GM21786 (cell line): ENCODE measurements around the gene KCNJ14.

ENCODE experiments used
- ATAC-seq: cut with Tn5 transposase; IDR thresholded peaks from one replicate; pipeline ENCODE4 v1.9.1; 2021; ENCODE audit not compliant: unreplicated experiment

The KCNJ14 gene

GRCh38 chr19:48502350-48503018 lies 47.1 kb downstream of the KCNJ14 start:
- no peak for ATAC-seq

DNA sequence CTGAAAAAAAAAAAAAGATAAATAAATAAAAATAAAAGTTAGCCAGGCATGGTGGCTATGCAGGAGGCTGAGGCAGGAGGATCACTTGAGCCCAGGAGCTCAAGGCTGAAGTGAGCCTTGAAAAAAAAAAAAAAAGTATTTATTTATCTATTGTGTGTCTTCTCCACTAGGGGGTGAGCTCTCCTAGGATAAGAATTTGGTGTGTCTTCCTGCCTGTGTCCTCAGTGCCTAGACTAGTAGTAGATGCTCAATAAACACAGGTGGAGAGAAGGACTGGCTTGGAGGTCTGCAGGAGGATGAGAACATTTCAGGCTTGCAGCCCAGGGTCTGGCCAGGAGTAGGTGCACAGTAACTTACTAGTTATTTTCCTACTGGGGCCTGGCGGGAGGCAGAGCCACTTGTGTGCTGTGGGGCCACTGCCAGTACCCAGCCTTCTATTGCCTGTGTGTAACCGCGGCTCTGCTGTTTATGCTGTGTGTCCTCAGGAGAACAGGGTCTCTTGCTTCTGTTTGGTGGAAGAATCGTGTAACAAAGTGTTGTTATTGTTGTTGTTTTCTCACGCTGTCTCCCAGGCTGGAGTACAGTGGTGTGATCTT lies 50.9 kb downstream of the KCNJ14 start:
- ATAC-seq: no peak

GRCh38 chr19:48507911-48508439 lies 52.6 kb downstream of the KCNJ14 start:
- no peak for ATAC-seq

- ATAC-seq: no peak
Observed at GRCh38 chr19:48508729-48509411, 53.5 kb downstream of the KCNJ14 start.

- no peak for ATAC-seq
Observed at GRCh38 chr19:48509467-48510194, 54.3 kb downstream of the KCNJ14 start.

GRCh38 chr19:48510421-48511268 lies 55.3 kb downstream of the KCNJ14 start:
- ATAC-seq: no peak

DNA sequence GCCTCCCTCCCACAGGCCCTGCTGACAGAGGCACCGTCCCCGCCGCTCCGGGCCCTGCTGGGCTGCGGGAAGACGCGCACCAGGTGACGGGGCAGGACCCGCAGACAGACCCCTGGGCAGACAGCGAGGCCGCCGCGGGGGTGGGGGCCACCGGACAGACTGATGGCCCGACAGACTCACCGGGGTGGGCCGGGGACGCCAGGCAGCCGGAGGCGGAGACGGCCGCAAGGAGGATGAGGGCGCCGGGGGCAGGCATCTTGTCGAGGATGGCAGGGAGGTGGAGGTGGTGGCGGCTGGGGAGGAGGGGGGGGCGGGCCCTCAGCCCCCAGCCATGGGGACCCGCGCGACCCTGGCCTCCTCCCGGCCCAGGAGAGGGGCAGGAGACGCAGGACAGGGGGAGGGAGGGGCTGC lies 56.0 kb downstream of the KCNJ14 start:
- no peak for ATAC-seq

DNA sequence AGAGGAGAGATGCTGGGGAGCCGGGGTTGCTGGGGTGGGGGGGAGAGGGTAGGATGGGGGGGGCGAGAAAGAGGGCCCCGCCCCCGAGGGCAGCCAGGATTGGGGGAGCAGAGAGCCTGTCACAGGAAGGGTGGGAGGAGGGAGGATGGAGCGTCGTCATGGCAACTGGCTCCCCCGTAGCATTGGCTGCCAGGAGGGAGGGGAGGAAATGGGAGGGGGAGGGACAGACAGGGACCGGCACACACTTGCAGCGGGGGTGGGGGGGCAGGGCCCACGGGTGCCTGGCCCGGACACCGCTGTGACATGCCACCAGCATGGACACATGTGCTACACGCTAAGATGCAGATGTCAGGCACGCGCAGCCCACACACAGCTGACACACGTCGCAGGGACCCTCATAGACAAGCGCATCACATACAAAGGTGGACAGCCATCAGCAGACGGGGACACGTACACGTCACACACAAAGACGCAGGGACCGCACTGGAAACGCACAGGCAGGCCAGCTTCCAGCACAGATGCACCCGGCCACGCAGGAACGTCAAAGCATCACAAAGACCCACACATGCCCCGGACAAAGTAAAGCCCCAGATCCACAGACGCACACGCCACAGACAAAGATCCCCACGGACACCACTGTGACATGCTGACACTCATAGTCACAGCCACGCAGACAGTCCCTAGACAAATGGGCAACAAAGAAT lies 56.6 kb downstream of the KCNJ14 start, which contains the start of gene LMTK3:
Gene LMTK3, minus strand, starts transcription at position 36 of the 704 bp plus-strand sequence. CDS start 259 bp downstream, outside the sequence.
- no peak for ATAC-seq

DNA sequence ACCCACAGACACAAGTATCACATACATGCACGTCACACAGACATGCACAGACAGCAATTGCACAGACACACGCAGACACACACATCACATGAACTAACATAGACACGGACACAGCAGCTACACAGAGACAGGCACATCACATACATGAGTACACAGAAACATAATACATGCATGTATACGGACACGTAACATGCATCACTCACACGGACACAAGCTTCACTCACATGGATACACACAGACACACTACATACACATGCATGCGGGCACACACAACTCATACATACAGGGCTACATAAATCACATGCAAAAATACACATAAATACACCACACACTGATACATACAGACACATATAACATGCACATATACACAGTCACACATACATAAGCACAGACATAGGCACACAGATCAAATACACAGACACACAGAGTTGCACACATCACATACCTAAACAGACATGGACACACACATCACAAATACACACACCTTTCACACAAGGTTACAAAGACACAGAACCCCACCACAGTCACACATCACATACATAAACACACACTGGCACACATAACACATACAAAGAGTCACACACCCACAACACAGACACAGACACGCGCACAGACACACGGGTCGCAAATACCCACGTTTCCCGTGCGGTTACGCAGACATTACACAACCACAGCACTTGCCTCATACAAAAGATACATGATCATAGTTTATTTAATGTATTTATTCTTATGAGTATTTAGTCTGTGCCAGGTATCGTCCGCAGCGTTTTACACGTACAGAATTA lies 57.3 kb downstream of the KCNJ14 start:
- no peak for ATAC-seq

GRCh38 chr19:48513289-48514122 lies 58.1 kb downstream of the KCNJ14 start:
- ATAC-seq: no peak

DNA sequence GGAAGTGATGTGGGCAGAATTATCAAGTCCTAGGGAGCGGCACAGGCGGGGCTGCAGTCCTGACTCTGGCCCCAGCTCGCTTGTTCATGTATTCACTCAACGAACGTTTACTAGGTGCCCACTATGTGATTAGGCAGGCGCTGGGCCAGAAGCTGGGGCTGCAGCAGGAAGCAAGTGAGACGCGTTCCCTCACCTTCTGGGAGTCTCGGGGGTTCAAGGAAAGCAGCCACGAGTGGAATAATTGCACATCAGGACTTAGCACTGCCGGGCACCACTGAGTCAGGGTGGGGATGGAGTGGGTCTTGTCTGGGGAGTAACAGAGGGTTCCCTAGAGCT lies 58.7 kb downstream of the KCNJ14 start:
- no peak for ATAC-seq

DNA sequence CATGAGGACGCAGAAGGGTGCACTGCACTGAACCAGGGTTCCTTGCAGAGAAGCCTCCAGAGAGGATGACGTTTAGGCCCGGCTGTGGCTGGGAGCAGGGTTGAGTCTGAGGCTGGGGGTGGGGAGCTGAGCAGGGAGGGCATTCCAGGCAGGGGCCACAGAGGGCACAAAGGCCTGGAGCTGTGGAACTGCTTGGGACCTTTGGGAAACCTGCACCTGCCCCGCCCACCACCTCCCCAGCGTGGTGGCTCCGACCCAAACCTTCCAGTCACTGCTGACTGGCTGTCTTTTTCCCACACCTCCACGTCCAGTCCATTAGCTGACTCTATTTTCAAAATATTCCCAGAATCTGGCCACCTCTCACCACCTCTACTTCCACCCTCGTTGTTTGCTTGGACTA lies 61.2 kb downstream of the KCNJ14 start:
- ATAC-seq: no peak
